Vagina (tissue), 2 donors: ENCODE results near the gene SRSF11. TPM values are rescaled to one million over a fixed set of nuclear protein-coding genes. Genes with fewer than 3 reads are reported as not detected.

ENCODE experiments used
- DNase-seq, 2 donors: peaks; one replicate each; pipeline ENCODE4 v3.0.0-alpha.2; 2017; ENCODE audit errors: extremely low spot score in 2 of 2
- H3K27ac ChIP-seq: fragments of 200-600 bp; sonication (generic); one replicate; pipeline ENCODE4 v1.5.1; 2019
- H3K27me3 ChIP-seq: fragments of 200-600 bp; sonication (generic); one replicate; pipeline ENCODE4 v1.5.1; 2019
- H3K36me3 ChIP-seq, 2 donors: fragments of 200-600 bp; sonication (generic); one replicate each; pipeline ENCODE4 v1.5.1; 2017 to 2019
- H3K4me1 ChIP-seq: fragments of 200-600 bp; sonication (generic); one replicate; pipeline ENCODE4 v1.5.1; 2019
- H3K4me3 ChIP-seq, 2 donors: fragments of 200-600 bp; sonication (generic); 1 replicate in 1 of 2; 2 replicates in 1 of 2; pipeline ENCODE4 v1.5.1; 2016 to 2019
- H3K9me3 ChIP-seq: fragments of 200-600 bp; sonication (generic); one replicate; pipeline ENCODE4 v1.5.1; 2019
- CTCF ChIP-seq, 3 experiments: fragments of 450-650 bp in 2 of 3; fragments of 200-600 bp in 1 of 3; sonication (generic) in 1 of 3; IDR thresholded peaks; one replicate each; pipeline ENCODE4 v1.5.1; 2017 to 2019; ENCODE audit warnings: antibody characterized with exemption in 3 of 3, mild to moderate bottlenecking in 2 of 3, moderate library complexity in 2 of 3
- POLR2A ChIP-seq, 2 donors: fragments of 450-650 bp; IDR thresholded peaks; one replicate each; pipeline ENCODE4 v1.6.1; 2017; ENCODE audit warnings: antibody characterized with exemption in 2 of 2, mild to moderate bottlenecking in 2 of 2, moderate library complexity in 2 of 2
- POLR2AphosphoS5 ChIP-seq, 2 donors: sonication (generic); formaldehyde crosslinking; IDR thresholded peaks; one replicate each; pipeline ENCODE4 v1.9.0; 2017; ENCODE audit warnings: antibody characterized with exemption in 2 of 2, mild to moderate bottlenecking in 2 of 2, low read depth in 1 of 2; ENCODE audit not compliant: insufficient read depth in 1 of 2
- intact Hi-C: fragments of 100-400 bp; cut with DNase I; formaldehyde crosslinking; loops from one replicate; pipeline ENCODE4 v1.15.1; 2023
- total RNA-seq: library from RNA; depleted of rRNA; stranded (reverse); fragments of >200 nt; gene quantifications from one replicate; pipeline ENCODE4 v1.2.3, GENCODE V29; 2016

The SRSF11 gene
- total RNA-seq, 1 donor from 2014 or later = 186 TPM

GRCh38 chr1:70194601-70195000 is 26.6 kb upstream of the SRSF11 start:
- Histone ChIP-seq H3K27me3 (no peaks in the 10 kb centered on the region), H3K4me3 (no peak overlapping the region), H3K27ac (no peak overlapping the region), H3K4me1 (no peaks in the 10 kb centered on the region), H3K36me3 (no peaks in the 10 kb centered on the region), H3K9me3 (no peaks in the 10 kb centered on the region)
- TF ChIP-seq POLR2AphosphoS5 (IDR thresholded peaks at IDR 0.05; ENCODE audit: insufficient read depth in 1 of 2, low read depth in 1 of 2) (no peak), CTCF (IDR thresholded peaks at IDR 0.05) (no peak), POLR2A (IDR thresholded peaks at IDR 0.05) (no peak)
- DNase-seq = no peak
- intact Hi-C loops = no loop called here

GRCh38 chr1:70195342-70195741 is 25.8 kb upstream of the SRSF11 start:
- H3K27me3 ChIP-seq = no peaks in the 10 kb centered on the region
- H3K27ac ChIP-seq = no peak overlapping the region
- DNase-seq = no peak
- no peaks in the 10 kb centered on the region for H3K9me3 ChIP-seq
- H3K4me1 ChIP-seq = no peaks in the 10 kb centered on the region
- TF ChIP-seq POLR2A (IDR thresholded peaks at IDR 0.05) = no peak
- no peak for TF ChIP-seq POLR2AphosphoS5 (IDR thresholded peaks at IDR 0.05; ENCODE audit: insufficient read depth in 1 of 2, low read depth in 1 of 2)
- no peak for TF ChIP-seq CTCF (IDR thresholded peaks at IDR 0.05)
- intact Hi-C loops = no loop called here
- H3K4me3 ChIP-seq = no peak overlapping the region
- H3K36me3 ChIP-seq = no peaks in the 10 kb centered on the region

GRCh38 chr1:70196333-70196732 is 24.8 kb upstream of the SRSF11 start:
- Histone ChIP-seq H3K27ac (no peak overlapping the region), H3K4me3 (no peak overlapping the region), H3K9me3 (no peaks in the 10 kb centered on the region), H3K36me3 (no peaks in the 10 kb centered on the region), H3K27me3 (no peaks in the 10 kb centered on the region), H3K4me1 (no peaks in the 10 kb centered on the region)
- no peak for TF ChIP-seq CTCF (IDR thresholded peaks at IDR 0.05)
- TF ChIP-seq POLR2AphosphoS5 (IDR thresholded peaks at IDR 0.05; ENCODE audit: insufficient read depth in 1 of 2, low read depth in 1 of 2) = no peak
- TF ChIP-seq POLR2A (IDR thresholded peaks at IDR 0.05) = no peak
- DNase-seq = no peak
- intact Hi-C loops = no loop called here

- TF ChIP-seq POLR2AphosphoS5 (IDR thresholded peaks at IDR 0.05; ENCODE audit: insufficient read depth in 1 of 2, low read depth in 1 of 2) (no peak), CTCF (IDR thresholded peaks at IDR 0.05) (no peak), POLR2A (IDR thresholded peaks at IDR 0.05) (no peak)
- DNase-seq = no peak
- intact Hi-C loops = no loop called here
- no peaks in the 10 kb centered on the region for H3K9me3 ChIP-seq
- no peak overlapping the region for H3K4me3 ChIP-seq
- H3K27ac ChIP-seq = no peak overlapping the region
- H3K36me3 ChIP-seq = no peaks in the 10 kb centered on the region
- H3K4me1 ChIP-seq = peaks cover 21% of the 10 kb centered on the region
- no peaks in the 10 kb centered on the region for H3K27me3 ChIP-seq
Measured at GRCh38 chr1:70200065-70200464, 21.1 kb upstream of the SRSF11 start.

- TF ChIP-seq POLR2A (IDR thresholded peaks at IDR 0.05) (no peak), CTCF (IDR thresholded peaks at IDR 0.05) (no peak), POLR2AphosphoS5 (IDR thresholded peaks at IDR 0.05; ENCODE audit: insufficient read depth in 1 of 2, low read depth in 1 of 2) (no peak)
- no peak for DNase-seq
- intact Hi-C loops = no loop called here
- Histone ChIP-seq H3K27ac (no peak overlapping the region), H3K9me3 (no peaks in the 10 kb centered on the region), H3K4me3 (no peak overlapping the region), H3K36me3 (no peaks in the 10 kb centered on the region), H3K4me1 (peaks cover 32% of the 10 kb centered on the region), H3K27me3 (no peaks in the 10 kb centered on the region)
Measured at GRCh38 chr1:70202173-70202758, 18.9 kb upstream of the SRSF11 start.
